ENCODE measurements around the gene GABRD. TPM values are rescaled to one million over a fixed set of nuclear protein-coding genes. Genes with fewer than 3 reads are reported as not detected.
A peak's percentile ranks its signal among the peaks of the same experiment; 100 is the strongest.

Gene GABRD
- total RNA-seq, 2 donors from 2014 or later: not detected

GRCh38 chr1:2003541-2004131 lies 15.5 kb upstream of the GABRD start, which contains the start of gene CFAP74:
CFAP74 (minus strand) TSS chr1:2003786; CDS start chr1:1990956, 12,830 bp downstream.
- WGBS, 2 experiments (ENCODE audit: insufficient coverage in 1 of 2, insufficient read length in 1 of 2): 11 to 13% methylated on average over 21 to 49 of the region's 49 CpGs
- Histone ChIP-seq H3K9ac (ENCODE audit: extremely low read depth, low read length, poor library complexity, severe bottlenecking) (peak within 1 kb of the TSS; percentile 11), H3K4me1 (ENCODE audit: control insufficient read depth, insufficient read depth, low read length) (no peaks in the 10 kb centered on the region), H3K9me3 (ENCODE audit: control insufficient read depth, low read length) (no peaks in the 10 kb centered on the region), H3K27me3 (ENCODE audit: control insufficient read depth, insufficient read depth, low read length, poor library complexity, severe bottlenecking) (peaks cover 6% of the 10 kb centered on the region), H3K4me3 (ENCODE audit: low read length) (peak within 1 kb of the TSS; percentile 72), H3K27ac (ENCODE audit: low read depth, low read length) (no peak within 1 kb of the TSS), H3K36me3 (ENCODE audit: control insufficient read depth, insufficient read depth, low read length) (no peaks in the 10 kb centered on the region)
- H3K27ac Mint-ChIP-seq: no peak within 1 kb of the TSS
- H3K27me3 Mint-ChIP-seq (ENCODE audit: insufficient read depth): peaks cover 2% of the 10 kb centered on the region
- no peak for TF ChIP-seq CTCF (conservative IDR thresholded peaks at IDR 0.05)
- DNase-seq: peak; percentile 95
- H3K4me1 Mint-ChIP-seq: no peaks in the 10 kb centered on the region
- no peaks in the 10 kb centered on the region for H3K9me3 Mint-ChIP-seq
- H3K36me3 Mint-ChIP-seq (ENCODE audit: low read depth): no peaks in the 10 kb centered on the region
- H3K4me3 Mint-ChIP-seq: peak within 1 kb of the TSS; percentile 43

GRCh38 chr1:2004856-2005255 lies 14.3 kb upstream of the GABRD start:
- Mint-ChIP-seq H3K4me3 (no peak overlapping the region), H3K9me3 (no peaks in the 10 kb centered on the region), H3K27ac (no peak overlapping the region), H3K4me1 (no peaks in the 10 kb centered on the region), H3K36me3 (ENCODE audit: low read depth) (no peaks in the 10 kb centered on the region), H3K27me3 (ENCODE audit: insufficient read depth) (peaks cover 2% of the 10 kb centered on the region)
- no peak overlapping the region for H3K9ac ChIP-seq (ENCODE audit: extremely low read depth, low read length, poor library complexity, severe bottlenecking)
- H3K9me3 ChIP-seq (ENCODE audit: control insufficient read depth, low read length): no peaks in the 10 kb centered on the region
- no peak overlapping the region for H3K4me3 ChIP-seq (ENCODE audit: low read length)
- H3K27me3 ChIP-seq (ENCODE audit: control insufficient read depth, insufficient read depth, low read length, poor library complexity, severe bottlenecking): peaks cover 6% of the 10 kb centered on the region
- TF ChIP-seq CTCF (conservative IDR thresholded peaks at IDR 0.05): no peak
- H3K4me1 ChIP-seq (ENCODE audit: control insufficient read depth, insufficient read depth, low read length): no peaks in the 10 kb centered on the region
- no peak for DNase-seq
- WGBS, 2 experiments (ENCODE audit: insufficient coverage in 1 of 2, insufficient read length in 1 of 2): 86 to 89% methylated on average over 11 to 21 of the region's 21 CpGs
- no peak overlapping the region for H3K27ac ChIP-seq (ENCODE audit: low read depth, low read length)
- H3K36me3 ChIP-seq (ENCODE audit: control insufficient read depth, insufficient read depth, low read length): no peaks in the 10 kb centered on the region

- no peak overlapping the region for H3K4me3 Mint-ChIP-seq
- no peak for TF ChIP-seq CTCF (conservative IDR thresholded peaks at IDR 0.05)
- Histone ChIP-seq H3K9me3 (ENCODE audit: control insufficient read depth, low read length) (no peaks in the 10 kb centered on the region), H3K4me1 (ENCODE audit: control insufficient read depth, insufficient read depth, low read length) (no peaks in the 10 kb centered on the region), H3K36me3 (ENCODE audit: control insufficient read depth, insufficient read depth, low read length) (no peaks in the 10 kb centered on the region), H3K27ac (ENCODE audit: low read depth, low read length) (no peak overlapping the region), H3K9ac (ENCODE audit: extremely low read depth, low read length, poor library complexity, severe bottlenecking) (no peak overlapping the region), H3K4me3 (ENCODE audit: low read length) (no peak overlapping the region), H3K27me3 (ENCODE audit: control insufficient read depth, insufficient read depth, low read length, poor library complexity, severe bottlenecking) (no peaks in the 10 kb centered on the region)
- no peak for DNase-seq
- H3K27me3 Mint-ChIP-seq (ENCODE audit: insufficient read depth): no peaks in the 10 kb centered on the region
- H3K4me1 Mint-ChIP-seq: no peaks in the 10 kb centered on the region
- H3K27ac Mint-ChIP-seq: no peak overlapping the region
- no peaks in the 10 kb centered on the region for H3K9me3 Mint-ChIP-seq
- H3K36me3 Mint-ChIP-seq (ENCODE audit: low read depth): no peaks in the 10 kb centered on the region
- WGBS, 2 experiments (ENCODE audit: insufficient coverage in 1 of 2, insufficient read length in 1 of 2): 92 to 93% methylated on average over 27 of the region's 27 CpGs
Measured at GRCh38 chr1:2009101-2010053, 9.8 kb upstream of the GABRD start.

All from endodermal cell (in vitro differentiated cells).